ENCODE data around the gene KCNQ2.

Gene KCNQ2

GRCh38 chr20:63471981-63472831, at the start of gene KCNQ2:
KCNQ2 (minus strand) TSS chr20:63472655; CDS start chr20:63472463, 192 bp downstream.
- no peak for DNase-seq (ENCODE audit: low read depth, low spot score)

GRCh38 chr20:63521602-63522001, 49.1 kb upstream of the KCNQ2 start:
- no peak for DNase-seq (ENCODE audit: low read depth, low spot score)
- in situ Hi-C loops (cut with HindIII; ENCODE audit: low sequenced_read_pairs) = no loop called here
- H3K4me3 ChIP-seq (ENCODE audit: low read depth, low read length) = peak overlapping the region; percentile 66
- no peak for TF ChIP-seq CTCF (IDR thresholded peaks at IDR 0.05; ENCODE audit: low read depth, low read length)

More at GRCh38 chr20:63471981-63472831, at the start of gene KCNQ2:
- H3K4me3 ChIP-seq (ENCODE audit: low read depth, low read length) = no peak within 1 kb of the TSS
- no peak for TF ChIP-seq CTCF (IDR thresholded peaks at IDR 0.05; ENCODE audit: low read depth, low read length)
- in situ Hi-C loops (cut with HindIII; ENCODE audit: low sequenced_read_pairs) = no loop called here

GRCh38 chr20:63520934-63521601, 48.6 kb upstream of the KCNQ2 start:
- DNase-seq (ENCODE audit: low read depth, low spot score) = peak; percentile 62
- no peak for TF ChIP-seq CTCF (IDR thresholded peaks at IDR 0.05; ENCODE audit: low read depth, low read length)
- in situ Hi-C loops (cut with HindIII; ENCODE audit: low sequenced_read_pairs) = no loop called here
- H3K4me3 ChIP-seq (ENCODE audit: low read depth, low read length) = peak overlapping the region; percentile 66

GRCh38 chr20:63520504-63520933, 48.1 kb upstream of the KCNQ2 start, which contains the start of gene PPDPF:
PPDPF (plus strand) TSS chr20:63520765; CDS start chr20:63521309, 544 bp downstream.
- peak; percentile 78 for DNase-seq (ENCODE audit: low read depth, low spot score)
- in situ Hi-C loops (cut with HindIII; ENCODE audit: low sequenced_read_pairs) = no loop called here
- TF ChIP-seq CTCF (IDR thresholded peaks at IDR 0.05; ENCODE audit: low read depth, low read length) = no peak
- H3K4me3 ChIP-seq (ENCODE audit: low read depth, low read length) = peak within 1 kb of the TSS; percentile 66

- DNase-seq (ENCODE audit: low read depth, low spot score) = peak; percentile 23
- peak; percentile 15 for TF ChIP-seq CTCF (IDR thresholded peaks at IDR 0.05; ENCODE audit: low read depth, low read length)
These were observed 47.4 kb upstream of the KCNQ2 start for GRCh38 chr20:63519668-63520503.

More at GRCh38 chr20:63519668-63520503, 47.4 kb upstream of the KCNQ2 start:
- in situ Hi-C loops (cut with HindIII; ENCODE audit: low sequenced_read_pairs) = no loop called here
- peak overlapping the region; percentile 66 for H3K4me3 ChIP-seq (ENCODE audit: low read depth, low read length)
